Astrocyte (in vitro differentiated cells and primary cell): ENCODE results near the gene FAP. TPM values are rescaled to one million over a fixed set of nuclear protein-coding genes. Genes with fewer than 3 reads are reported as not detected.

ENCODE experiments used
- DNase-seq: peaks from one replicate; pipeline ENCODE4 v3.0.0-alpha.2; 2010; ENCODE audit warnings: low read depth
- FAIRE-seq: peaks from 2 replicates; lab custom pipeline; 2011; peaks lifted over from hg19 to GRCh38; lab: Jason Lieb, UNC
- H2AFZ ChIP-seq: 2 replicates; pipeline ENCODE4 v1.6.0; 2012; ENCODE audit warnings: low read depth, low read length, inconsistent platforms
- H3K27ac ChIP-seq: 2 replicates; pipeline ENCODE4 v1.5.1; 2011; ENCODE audit warnings: low read depth, low read length, inconsistent platforms
- H3K27me3 ChIP-seq: 2 replicates; pipeline ENCODE4 v1.6.0; 2011; ENCODE audit warnings: low read length, inconsistent platforms; ENCODE audit not compliant: insufficient read depth
- H3K36me3 ChIP-seq: 2 replicates; pipeline ENCODE4 v1.5.1; 2011; ENCODE audit warnings: low read length, inconsistent platforms; ENCODE audit not compliant: insufficient read depth
- H3K4me1 ChIP-seq: 2 replicates; pipeline ENCODE4 v1.5.1; 2011; ENCODE audit warnings: low read length, inconsistent platforms; ENCODE audit not compliant: insufficient read depth
- H3K4me2 ChIP-seq: 2 replicates; pipeline ENCODE4 v1.6.0; 2012; ENCODE audit warnings: low read length, inconsistent platforms
- H3K4me3 ChIP-seq: 2 replicates; pipeline ENCODE4 v1.5.1; 2011; ENCODE audit warnings: low read depth, mild to moderate bottlenecking, low read length, inconsistent platforms; ENCODE audit not compliant: insufficient read depth
- H3K79me2 ChIP-seq: 2 replicates; pipeline ENCODE4 v1.6.0; 2012; ENCODE audit warnings: mild to moderate bottlenecking, low read length, inconsistent platforms; ENCODE audit not compliant: insufficient read depth
- H3K9ac ChIP-seq: 2 replicates; pipeline ENCODE4 v1.6.0; 2012; ENCODE audit warnings: mild to moderate bottlenecking, low read length, inconsistent platforms
- H3K9me3 ChIP-seq: 2 replicates; pipeline ENCODE4 v1.5.1; 2012; ENCODE audit warnings: low read depth, mild to moderate bottlenecking, low read length, inconsistent platforms; ENCODE audit not compliant: insufficient read depth
- H4K20me1 ChIP-seq: 2 replicates; pipeline ENCODE4 v1.6.0; 2012; ENCODE audit warnings: low read length, inconsistent platforms; ENCODE audit not compliant: insufficient read depth
- H3K27ac Mint-ChIP-seq: one replicate; pipeline ENCODE4 v1.8.0; 2021; ENCODE audit warnings: mild to moderate bottlenecking, mixed read lengths; ENCODE audit not compliant: unreplicated experiment
- H3K27me3 Mint-ChIP-seq: one replicate; pipeline ENCODE4 v1.8.0; 2021; ENCODE audit warnings: low read depth, mixed read lengths; ENCODE audit not compliant: unreplicated experiment
- H3K36me3 Mint-ChIP-seq: one replicate; pipeline ENCODE4 v1.8.0; 2021; ENCODE audit warnings: low read depth, mixed read lengths; ENCODE audit not compliant: unreplicated experiment
- H3K4me1 Mint-ChIP-seq: one replicate; pipeline ENCODE4 v1.8.0; 2021; ENCODE audit warnings: low read depth, mixed read lengths; ENCODE audit not compliant: unreplicated experiment
- H3K4me3 Mint-ChIP-seq: one replicate; pipeline ENCODE4 v1.8.0; 2021; ENCODE audit warnings: mild to moderate bottlenecking, moderate library complexity, mixed read lengths; ENCODE audit not compliant: unreplicated experiment
- H3K9me3 Mint-ChIP-seq: one replicate; pipeline ENCODE4 v1.8.0; 2021; ENCODE audit warnings: mild to moderate bottlenecking, mixed read lengths; ENCODE audit not compliant: unreplicated experiment
- CTCF ChIP-seq: IDR thresholded peaks from 2 replicates; pipeline ENCODE4 v1.5.1; 2011; ENCODE audit warnings: low read depth, mild to moderate bottlenecking, inconsistent platforms, low read length, moderate library complexity; ENCODE audit not compliant: insufficient read depth
- EZH2 ChIP-seq: IDR thresholded peaks from 2 replicates; pipeline ENCODE4 v1.6.1; 2012; ENCODE audit warnings: mild to moderate bottlenecking, low read length, inconsistent platforms; ENCODE audit not compliant: insufficient read depth
- total RNA-seq: library from RNA; stranded (reverse); gene quantifications from 2 replicates; pipeline ENCODE4 v1.2.1, GENCODE V29; 2021

The FAP gene
- total RNA-seq, 1 donor from 2014 or later = 1.3 TPM

- TF ChIP-seq CTCF (no peak), EZH2 (no peak)
- Mint-ChIP-seq H3K36me3 (peaks cover 2% of the 10 kb centered on the region), H3K27ac (no peak overlapping the region), H3K4me3 (no peak overlapping the region), H3K9me3 (no peaks in the 10 kb centered on the region), H3K4me1 (peaks cover 14% of the 10 kb centered on the region), H3K27me3 (peaks cover 7% of the 10 kb centered on the region)
- H3K36me3 ChIP-seq = peaks cover 76% of the 10 kb centered on the region
- no peaks in the 10 kb centered on the region for H3K9me3 ChIP-seq
- no peak for FAIRE-seq
- H3K4me1 ChIP-seq = peaks cover 18% of the 10 kb centered on the region
- no peak overlapping the region for H3K4me2 ChIP-seq
- no peak overlapping the region for H3K27ac ChIP-seq
- no peak overlapping the region for H2AFZ ChIP-seq
- no peak overlapping the region for H3K4me3 ChIP-seq
- DNase-seq = no peak
- H3K79me2 ChIP-seq = no peaks in the 10 kb centered on the region
- H3K27me3 ChIP-seq = no peaks in the 10 kb centered on the region
- H3K9ac ChIP-seq = no peak overlapping the region
- no peaks in the 10 kb centered on the region for H4K20me1 ChIP-seq
These were observed 41.0 kb downstream of the FAP start for GRCh38 chr2:162202203-162202602.

DNA sequence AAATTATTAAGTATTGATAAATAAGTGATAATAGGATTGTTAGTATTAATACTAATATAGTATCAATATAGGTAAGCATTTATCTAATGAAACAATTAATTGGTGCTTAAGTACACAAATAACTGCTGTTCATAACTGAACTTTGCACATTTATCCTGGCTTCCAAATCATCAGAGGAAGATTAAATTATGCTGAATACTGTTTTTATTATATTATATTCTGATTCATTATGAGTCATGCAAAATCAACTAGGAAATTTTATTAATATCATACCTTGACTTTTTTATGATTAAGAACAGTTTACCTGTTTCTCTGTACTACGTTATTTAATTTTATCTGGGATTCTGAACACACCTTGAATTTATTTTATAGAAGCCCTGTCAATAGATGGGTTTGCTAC lies 42.6 kb downstream of the FAP start:
- Histone ChIP-seq H3K4me3 (no peak overlapping the region), H3K4me2 (no peak overlapping the region), H2AFZ (no peak overlapping the region), H3K79me2 (no peaks in the 10 kb centered on the region), H4K20me1 (peaks cover 4% of the 10 kb centered on the region), H3K9me3 (no peaks in the 10 kb centered on the region), H3K36me3 (peaks cover 72% of the 10 kb centered on the region), H3K27me3 (no peaks in the 10 kb centered on the region), H3K4me1 (peaks cover 30% of the 10 kb centered on the region), H3K9ac (no peak overlapping the region), H3K27ac (no peak overlapping the region)
- TF ChIP-seq EZH2 = no peak
- TF ChIP-seq CTCF = no peak
- H3K36me3 Mint-ChIP-seq = peaks cover 2% of the 10 kb centered on the region
- peaks cover 22% of the 10 kb centered on the region for H3K4me1 Mint-ChIP-seq
- H3K9me3 Mint-ChIP-seq = no peaks in the 10 kb centered on the region
- no peak overlapping the region for H3K27ac Mint-ChIP-seq
- no peak for FAIRE-seq
- DNase-seq = no peak
- H3K4me3 Mint-ChIP-seq = no peak overlapping the region
- peaks cover 7% of the 10 kb centered on the region for H3K27me3 Mint-ChIP-seq

GRCh38 chr2:162199913-162200312 lies 43.3 kb downstream of the FAP start:
- peaks cover 2% of the 10 kb centered on the region for H3K36me3 Mint-ChIP-seq
- TF ChIP-seq EZH2 = no peak
- no peak for TF ChIP-seq CTCF
- peaks cover 22% of the 10 kb centered on the region for H3K4me1 Mint-ChIP-seq
- FAIRE-seq (no peak), DNase-seq (no peak)
- H3K4me2 ChIP-seq = no peak overlapping the region
- H3K4me3 Mint-ChIP-seq = no peak overlapping the region
- H3K27ac ChIP-seq = peak overlapping the region; percentile 43
- H3K27me3 Mint-ChIP-seq = peaks cover 7% of the 10 kb centered on the region
- H4K20me1 ChIP-seq = peaks cover 4% of the 10 kb centered on the region
- H3K9ac ChIP-seq = no peak overlapping the region
- no peaks in the 10 kb centered on the region for H3K79me2 ChIP-seq
- H3K36me3 ChIP-seq = peaks cover 78% of the 10 kb centered on the region
- H3K9me3 Mint-ChIP-seq = no peaks in the 10 kb centered on the region
- no peak overlapping the region for H2AFZ ChIP-seq
- no peak overlapping the region for H3K4me3 ChIP-seq
- no peaks in the 10 kb centered on the region for H3K9me3 ChIP-seq
- H3K27ac Mint-ChIP-seq = no peak overlapping the region
- no peaks in the 10 kb centered on the region for H3K27me3 ChIP-seq
- H3K4me1 ChIP-seq = peaks cover 30% of the 10 kb centered on the region
